Nephron progenitor cell (in vitro differentiated cells): ENCODE data around the gene ZNF418.
"Not testable (repeated sequence)": the region's sequence is repeated elsewhere in the genome, so short reads cannot be mapped to it uniquely, and the experiment has no call there.

Experiments
- DNase-seq: peaks from one replicate; pipeline ENCODE4 v3.0.0; 2021
- H3K27ac Mint-ChIP-seq: 2 replicates; pipeline ENCODE4 v1.8.0; 2021; ENCODE audit warnings: mild to moderate bottlenecking, moderate library complexity, mixed read lengths
- H3K27me3 Mint-ChIP-seq: 2 replicates; pipeline ENCODE4 v1.8.0; 2021; ENCODE audit warnings: mild to moderate bottlenecking, low read depth, mixed read lengths; ENCODE audit not compliant: poor library complexity
- H3K36me3 Mint-ChIP-seq: 2 replicates; pipeline ENCODE4 v1.8.0; 2021; ENCODE audit warnings: low read depth, mixed read lengths
- H3K4me1 Mint-ChIP-seq: 2 replicates; pipeline ENCODE4 v1.8.0; 2021; ENCODE audit warnings: mixed read lengths
- H3K4me3 Mint-ChIP-seq: 2 replicates; pipeline ENCODE4 v1.8.0; 2021; ENCODE audit warnings: mild to moderate bottlenecking, moderate library complexity, mixed read lengths
- H3K9me3 Mint-ChIP-seq: 2 replicates; pipeline ENCODE4 v1.8.0; 2021; ENCODE audit warnings: mild to moderate bottlenecking, moderate library complexity, mixed read lengths
- CTCF ChIP-seq: fragments of 200-600 bp; sonication (generic); IDR thresholded peaks from 2 replicates; pipeline ENCODE4 v1.5.0; 2021; ENCODE audit warnings: antibody characterized with exemption

The ZNF418 gene

GRCh38 chr19:57941593-57941992 is 6.4 kb upstream of the ZNF418 start:
- no peak for DNase-seq
- Mint-ChIP-seq H3K36me3 (peaks cover 100% of the 10 kb centered on the region), H3K27ac (no peak overlapping the region), H3K4me3 (no peak overlapping the region), H3K27me3 (no peaks in the 10 kb centered on the region), H3K4me1 (peaks cover 9% of the 10 kb centered on the region), H3K9me3 (peaks cover 99% of the 10 kb centered on the region)
- no peak for TF ChIP-seq CTCF

- peaks cover 11% of the 10 kb centered on the region for H3K4me1 Mint-ChIP-seq
- H3K27ac Mint-ChIP-seq, result no peak overlapping the region
- H3K4me3 Mint-ChIP-seq, result peak overlapping the region; percentile 99
- H3K36me3 Mint-ChIP-seq, result peaks cover 100% of the 10 kb centered on the region
- peaks cover 7% of the 10 kb centered on the region for H3K27me3 Mint-ChIP-seq
- DNase-seq, result no peak
- peaks cover 100% of the 10 kb centered on the region for H3K9me3 Mint-ChIP-seq
- TF ChIP-seq CTCF, result no peak
These were observed 529 bp upstream of the ZNF418 start for GRCh38 chr19:57935731-57936130.

- no peak for TF ChIP-seq CTCF
- H3K4me1 Mint-ChIP-seq, result no peaks in the 10 kb centered on the region
- peaks cover 99% of the 10 kb centered on the region for H3K36me3 Mint-ChIP-seq
- H3K27ac Mint-ChIP-seq, result no peak overlapping the region
- no peak for DNase-seq
- peaks cover 98% of the 10 kb centered on the region for H3K9me3 Mint-ChIP-seq
- no peak overlapping the region for H3K4me3 Mint-ChIP-seq
- H3K27me3 Mint-ChIP-seq, result peaks cover 12% of the 10 kb centered on the region
These were observed 7.6 kb downstream of the ZNF418 start for GRCh38 chr19:57927587-57927986.

GRCh38 chr19:57916168-57916995 is 18.8 kb downstream of the ZNF418 start, which contains the start of gene ZNF417:
Gene ZNF417 (minus strand): TSS chr19:57916592. CDS start chr19:57916411, 181 bp downstream.
- Mint-ChIP-seq H3K4me3 (peak within 1 kb of the TSS; percentile 93), H3K4me1 (peaks cover 30% of the 10 kb centered on the region), H3K9me3 (peaks cover 65% of the 10 kb centered on the region), H3K36me3 (peaks cover 90% of the 10 kb centered on the region), H3K27ac (peak within 1 kb of the TSS; percentile 92)
- H3K27me3 Mint-ChIP-seq, result not testable (repeated sequence)
- peak; percentile 78 for DNase-seq

- H3K9me3 Mint-ChIP-seq, result peaks cover 55% of the 10 kb centered on the region
- H3K27me3 Mint-ChIP-seq, result peaks cover 3% of the 10 kb centered on the region
- no peak for DNase-seq
- peaks cover 30% of the 10 kb centered on the region for H3K4me1 Mint-ChIP-seq
- H3K4me3 Mint-ChIP-seq, result peak overlapping the region; percentile 67
- peaks cover 89% of the 10 kb centered on the region for H3K36me3 Mint-ChIP-seq
- no peak for TF ChIP-seq CTCF
- no peak overlapping the region for H3K27ac Mint-ChIP-seq
These were observed 20.7 kb downstream of the ZNF418 start for GRCh38 chr19:57914531-57914930.

- Mint-ChIP-seq H3K27me3 (no peaks in the 10 kb centered on the region), H3K27ac (no peak overlapping the region), H3K9me3 (peaks cover 34% of the 10 kb centered on the region), H3K4me3 (no peak overlapping the region), H3K4me1 (no peaks in the 10 kb centered on the region), H3K36me3 (peaks cover 88% of the 10 kb centered on the region)
- TF ChIP-seq CTCF, result no peak
- DNase-seq, result no peak
These were observed 27.8 kb downstream of the ZNF418 start for GRCh38 chr19:57907394-57907793.
